WTC11 (cell line): ENCODE results near the gene SMO. TPM values are rescaled to one million over a fixed set of nuclear protein-coding genes. Genes with fewer than 3 reads are reported as not detected.

Source experiments
- ATAC-seq: fragments of 200-7000 bp; cut with Tn5 transposase; 2 replicates; pipeline ENCODE4 v1.10.0; 2021; ENCODE audit warnings: mild to moderate bottlenecking, moderate library complexity
- CTCF ChIA-PET: fragments of 300-600 bp; sonication (Branson Sonifier 250); formaldehyde crosslinking; loops from one replicate; lab custom pipeline; 2021; ENCODE audit warnings: antibody characterized with exemption; lab: Charles Lee
- POLR2A ChIA-PET: fragments of 350-600 bp; sonication (Branson Sonifier 250); formaldehyde crosslinking; loops from one replicate; lab custom pipeline; 2021; ENCODE audit warnings: antibody characterized with exemption; lab: Charles Lee
- DNase-seq: peaks from one replicate; pipeline ENCODE4 v3.0.0; 2021; ENCODE audit warnings: low spot score
- H3K27ac Mint-ChIP-seq: 2 replicates; pipeline ENCODE4 v1.8.0; 2021; ENCODE audit warnings: mixed read lengths
- H3K27me3 Mint-ChIP-seq: 2 replicates; pipeline ENCODE4 v1.8.0; 2021; ENCODE audit warnings: low read depth, mild to moderate bottlenecking, moderate library complexity, mixed read lengths
- H3K36me3 Mint-ChIP-seq: 2 replicates; pipeline ENCODE4 v1.8.0; 2021; ENCODE audit warnings: mixed read lengths
- H3K4me1 Mint-ChIP-seq: 2 replicates; pipeline ENCODE4 v1.8.0; 2022; ENCODE audit warnings: mixed read lengths
- H3K4me3 Mint-ChIP-seq: 2 replicates; pipeline ENCODE4 v1.8.0; 2021; ENCODE audit warnings: mild to moderate bottlenecking, moderate library complexity, mixed read lengths
- H3K9me3 Mint-ChIP-seq: 2 replicates; pipeline ENCODE4 v1.8.0; 2021; ENCODE audit warnings: mixed read lengths
- AR ChIP-seq: fragments of 250-450 bp; sonication (Bioruptor Pico); IDR thresholded peaks from 2 replicates; pipeline ENCODE4 v1.9.0; 2021; ENCODE audit warnings: mild to moderate bottlenecking
- HMGA2 ChIP-seq: fragments of 250-450 bp; sonication (Bioruptor Pico); IDR thresholded peaks from 2 replicates; pipeline ENCODE4 v1.4.0; 2021; ENCODE audit warnings: mild to moderate bottlenecking, moderate library complexity
- JUN ChIP-seq: sonication (generic); formaldehyde crosslinking; IDR thresholded peaks from 2 replicates; pipeline ENCODE4 v1.8.0; 2023; ENCODE audit warnings: mild to moderate bottlenecking, missing genetic modification reagents
- NR1H2 ChIP-seq: sonication (generic); formaldehyde crosslinking; IDR thresholded peaks from 2 replicates; pipeline ENCODE4 v1.9.0; 2021; ENCODE audit warnings: mild to moderate bottlenecking, moderate library complexity, missing genetic modification reagents
- STAT6 ChIP-seq: sonication (generic); formaldehyde crosslinking; conservative IDR thresholded peaks from 2 replicates; pipeline ENCODE4 v1.8.1; 2023; ENCODE audit warnings: mild to moderate bottlenecking, low read depth, missing genetic modification reagents, moderate library complexity
- TCF7 ChIP-seq: sonication (generic); formaldehyde crosslinking; IDR thresholded peaks from 2 replicates; pipeline ENCODE4 v1.8.0; 2022; ENCODE audit warnings: mild to moderate bottlenecking, low read depth, missing genetic modification reagents, moderate library complexity
- TEAD1 ChIP-seq: sonication (generic); formaldehyde crosslinking; IDR thresholded peaks from 2 replicates; pipeline ENCODE4 v1.8.0; 2022; ENCODE audit warnings: mild to moderate bottlenecking, missing genetic modification reagents
- USF1 ChIP-seq: sonication (generic); formaldehyde crosslinking; IDR thresholded peaks from 2 replicates; pipeline ENCODE4 v1.8.0; 2022; ENCODE audit warnings: mild to moderate bottlenecking, missing genetic modification reagents
- ZNF263 ChIP-seq: sonication (generic); formaldehyde crosslinking; IDR thresholded peaks from 2 replicates; pipeline ENCODE4 v1.8.1; 2022; ENCODE audit warnings: low read depth, mild to moderate bottlenecking, moderate library complexity, missing genetic modification reagents
- ZNF532 ChIP-seq: fragments of 250-450 bp; sonication (Bioruptor Pico); IDR thresholded peaks from 2 replicates; pipeline ENCODE4 v1.9.0; 2021; ENCODE audit warnings: mild to moderate bottlenecking, borderline replicate concordance
- total RNA-seq: library from RNA; stranded (reverse); gene quantifications from 3 replicates; pipeline ENCODE4 v1.2.3, GENCODE V29; 2021
- TF ChIP-seq, protein P1 (sequence below): sonication (generic); formaldehyde crosslinking; IDR thresholded peaks from 2 replicates; pipeline ENCODE4 v1.8.0; 2023; ENCODE audit warnings: missing genetic modification reagents
- TF ChIP-seq, protein P2 (sequence below): sonication (generic); formaldehyde crosslinking; IDR thresholded peaks from 2 replicates; pipeline ENCODE4 v1.8.1; 2023; ENCODE audit warnings: mild to moderate bottlenecking, missing genetic modification reagents
- TF ChIP-seq, protein P3 (sequence below): sonication (generic); formaldehyde crosslinking; IDR thresholded peaks from 2 replicates; pipeline ENCODE4 v1.8.0; 2022; ENCODE audit warnings: mild to moderate bottlenecking, missing genetic modification reagents
- TF ChIP-seq, protein P4 (sequence below): fragments of 250-450 bp; sonication (Bioruptor Pico); IDR thresholded peaks from 2 replicates; pipeline ENCODE4 v2.1.2; 2022; ENCODE audit warnings: mild to moderate bottlenecking, moderate library complexity
- TF ChIP-seq, protein P5 (sequence below): fragments of 250-450 bp; sonication (Bioruptor Pico); IDR thresholded peaks from 2 replicates; pipeline ENCODE4 v1.9.0; 2021; ENCODE audit warnings: mild to moderate bottlenecking
- TF ChIP-seq, protein P6 (sequence below): sonication (generic); formaldehyde crosslinking; IDR thresholded peaks from 2 replicates; pipeline ENCODE4 v1.8.1; 2023; ENCODE audit warnings: mild to moderate bottlenecking, missing genetic modification reagents, moderate library complexity

Gene SMO
- total RNA-seq, 1 experiment from 2014 or later: 56.9 TPM

GRCh38 chr7:129199406-129199805 is 11.0 kb downstream of the SMO start (continued):
- TF ChIP-seq, protein P1, sequence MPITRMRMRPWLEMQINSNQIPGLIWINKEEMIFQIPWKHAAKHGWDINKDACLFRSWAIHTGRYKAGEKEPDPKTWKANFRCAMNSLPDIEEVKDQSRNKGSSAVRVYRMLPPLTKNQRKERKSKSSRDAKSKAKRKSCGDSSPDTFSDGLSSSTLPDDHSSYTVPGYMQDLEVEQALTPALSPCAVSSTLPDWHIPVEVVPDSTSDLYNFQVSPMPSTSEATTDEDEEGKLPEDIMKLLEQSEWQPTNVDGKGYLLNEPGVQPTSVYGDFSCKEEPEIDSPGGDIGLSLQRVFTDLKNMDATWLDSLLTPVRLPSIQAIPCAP (CRISPR knock-in tag): no peak
- TF ChIP-seq, protein P2, sequence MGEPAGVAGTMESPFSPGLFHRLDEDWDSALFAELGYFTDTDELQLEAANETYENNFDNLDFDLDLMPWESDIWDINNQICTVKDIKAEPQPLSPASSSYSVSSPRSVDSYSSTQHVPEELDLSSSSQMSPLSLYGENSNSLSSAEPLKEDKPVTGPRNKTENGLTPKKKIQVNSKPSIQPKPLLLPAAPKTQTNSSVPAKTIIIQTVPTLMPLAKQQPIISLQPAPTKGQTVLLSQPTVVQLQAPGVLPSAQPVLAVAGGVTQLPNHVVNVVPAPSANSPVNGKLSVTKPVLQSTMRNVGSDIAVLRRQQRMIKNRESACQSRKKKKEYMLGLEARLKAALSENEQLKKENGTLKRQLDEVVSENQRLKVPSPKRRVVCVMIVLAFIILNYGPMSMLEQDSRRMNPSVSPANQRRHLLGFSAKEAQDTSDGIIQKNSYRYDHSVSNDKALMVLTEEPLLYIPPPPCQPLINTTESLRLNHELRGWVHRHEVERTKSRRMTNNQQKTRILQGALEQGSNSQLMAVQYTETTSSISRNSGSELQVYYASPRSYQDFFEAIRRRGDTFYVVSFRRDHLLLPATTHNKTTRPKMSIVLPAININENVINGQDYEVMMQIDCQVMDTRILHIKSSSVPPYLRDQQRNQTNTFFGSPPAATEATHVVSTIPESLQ: no peak
- TF ChIP-seq, protein P3, sequence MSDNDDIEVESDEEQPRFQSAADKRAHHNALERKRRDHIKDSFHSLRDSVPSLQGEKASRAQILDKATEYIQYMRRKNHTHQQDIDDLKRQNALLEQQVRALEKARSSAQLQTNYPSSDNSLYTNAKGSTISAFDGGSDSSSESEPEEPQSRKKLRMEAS (CRISPR knock-in tag): no peak
- TF ChIP-seq AR (CRISPR knock-in tag): no peak
- no peak for TF ChIP-seq ZNF532 (CRISPR knock-in tag)
- no peak for TF ChIP-seq NR1H2 (CRISPR knock-in tag)
- no peak for TF ChIP-seq ZNF263 (CRISPR knock-in tag)
- no peak for TF ChIP-seq TEAD1
- TF ChIP-seq, all 79 proteins: peak for 0

DNA sequence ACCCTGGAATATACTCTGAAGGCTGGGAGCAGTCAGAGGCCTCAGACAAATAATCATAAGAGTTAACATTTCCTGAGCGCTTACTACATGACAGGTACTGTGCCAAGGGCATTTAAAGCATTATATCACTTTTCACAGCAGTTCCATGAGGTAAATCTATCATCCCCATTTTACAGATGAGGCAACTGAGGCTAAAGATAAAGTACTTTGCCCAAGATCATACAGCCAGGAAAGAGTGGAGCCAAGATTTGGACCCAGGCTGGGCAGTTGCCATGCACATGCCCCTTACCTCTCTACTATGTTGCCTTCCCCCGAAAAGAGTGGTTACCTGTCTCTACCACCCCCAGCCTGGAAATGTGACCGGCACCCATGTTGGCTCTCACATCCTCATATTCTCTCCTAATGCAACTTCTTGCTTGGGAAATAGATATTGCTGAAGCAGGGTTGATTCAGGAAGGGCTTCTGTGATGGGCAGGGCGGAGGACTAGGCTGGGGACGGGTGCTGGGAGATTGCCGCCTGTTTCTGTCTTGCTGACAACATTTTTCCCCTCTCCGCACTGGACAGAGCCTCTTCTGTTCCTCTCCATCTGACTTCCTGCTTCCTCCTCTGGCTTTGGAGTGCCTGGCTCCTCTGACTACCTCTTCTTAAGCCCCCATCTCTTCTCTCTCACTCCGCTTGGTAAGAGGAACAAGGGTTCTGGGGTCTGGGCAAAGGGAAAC is 13.8 kb downstream of the SMO start:
- no peaks in the 10 kb centered on the region for H3K27me3 Mint-ChIP-seq
- H3K9me3 Mint-ChIP-seq: peaks cover 3% of the 10 kb centered on the region; the same call in 1 of the 2 replicates
- DNase-seq: no peak
- no peak for ATAC-seq
- ChIA-PET POLR2A (no interaction called here), CTCF (interaction anchor here (3.8 kb wide), 1 partner anchor 38 kb away, joined by 23 read pairs; no protein-coding TSS in a partner anchor)
- no peak overlapping the region for H3K4me3 Mint-ChIP-seq
- no peaks in the 10 kb centered on the region for H3K4me1 Mint-ChIP-seq
- no peak overlapping the region for H3K27ac Mint-ChIP-seq
- peaks cover 19% of the 10 kb centered on the region for H3K36me3 Mint-ChIP-seq
- TF ChIP-seq JUN (no peak), TCF7 (CRISPR knock-in tag) (no peak), HMGA2 (CRISPR knock-in tag) (no peak), STAT6 (no peak), USF1 (CRISPR knock-in tag) (no peak)
- TF ChIP-seq, protein P4, sequence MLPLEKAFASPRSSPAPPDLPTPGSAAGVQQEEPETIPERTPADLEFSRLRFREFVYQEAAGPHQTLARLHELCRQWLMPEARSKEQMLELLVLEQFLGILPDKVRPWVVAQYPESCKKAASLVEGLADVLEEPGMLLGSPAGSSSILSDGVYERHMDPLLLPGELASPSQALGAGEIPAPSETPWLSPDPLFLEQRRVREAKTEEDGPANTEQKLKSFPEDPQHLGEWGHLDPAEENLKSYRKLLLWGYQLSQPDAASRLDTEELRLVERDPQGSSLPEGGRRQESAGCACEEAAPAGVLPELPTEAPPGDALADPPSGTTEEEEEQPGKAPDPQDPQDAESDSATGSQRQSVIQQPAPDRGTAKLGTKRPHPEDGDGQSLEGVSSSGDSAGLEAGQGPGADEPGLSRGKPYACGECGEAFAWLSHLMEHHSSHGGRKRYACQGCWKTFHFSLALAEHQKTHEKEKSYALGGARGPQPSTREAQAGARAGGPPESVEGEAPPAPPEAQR (CRISPR knock-in tag): no peak
- TF ChIP-seq, protein P5, sequence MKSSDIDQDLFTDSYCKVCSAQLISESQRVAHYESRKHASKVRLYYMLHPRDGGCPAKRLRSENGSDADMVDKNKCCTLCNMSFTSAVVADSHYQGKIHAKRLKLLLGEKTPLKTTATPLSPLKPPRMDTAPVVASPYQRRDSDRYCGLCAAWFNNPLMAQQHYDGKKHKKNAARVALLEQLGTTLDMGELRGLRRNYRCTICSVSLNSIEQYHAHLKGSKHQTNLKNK (CRISPR knock-in tag): no peak
- TF ChIP-seq, protein P6, sequence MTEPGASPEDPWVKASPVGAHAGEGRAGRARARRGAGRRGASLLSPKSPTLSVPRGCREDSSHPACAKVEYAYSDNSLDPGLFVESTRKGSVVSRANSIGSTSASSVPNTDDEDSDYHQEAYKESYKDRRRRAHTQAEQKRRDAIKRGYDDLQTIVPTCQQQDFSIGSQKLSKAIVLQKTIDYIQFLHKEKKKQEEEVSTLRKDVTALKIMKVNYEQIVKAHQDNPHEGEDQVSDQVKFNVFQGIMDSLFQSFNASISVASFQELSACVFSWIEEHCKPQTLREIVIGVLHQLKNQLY (CRISPR knock-in tag): no peak
